Inflammatory macrophage treated with lipopolysaccharide for 1 hour (primary cell): ENCODE results near the gene BIRC5.

Experiments
- DNase-seq, 2 donors: peaks; one replicate each; pipeline ENCODE4 v3.0.0-alpha.2; 2020 to 2022

The BIRC5 gene

GRCh38 chr17:78214016-78214705 lies at the start of gene BIRC5:
Gene BIRC5, plus strand, starts transcription at chr17:78214253. Its CDS starts 64 bp downstream, at chr17:78214317.
- DNase-seq = peak; percentile 77 to 94

DNA sequence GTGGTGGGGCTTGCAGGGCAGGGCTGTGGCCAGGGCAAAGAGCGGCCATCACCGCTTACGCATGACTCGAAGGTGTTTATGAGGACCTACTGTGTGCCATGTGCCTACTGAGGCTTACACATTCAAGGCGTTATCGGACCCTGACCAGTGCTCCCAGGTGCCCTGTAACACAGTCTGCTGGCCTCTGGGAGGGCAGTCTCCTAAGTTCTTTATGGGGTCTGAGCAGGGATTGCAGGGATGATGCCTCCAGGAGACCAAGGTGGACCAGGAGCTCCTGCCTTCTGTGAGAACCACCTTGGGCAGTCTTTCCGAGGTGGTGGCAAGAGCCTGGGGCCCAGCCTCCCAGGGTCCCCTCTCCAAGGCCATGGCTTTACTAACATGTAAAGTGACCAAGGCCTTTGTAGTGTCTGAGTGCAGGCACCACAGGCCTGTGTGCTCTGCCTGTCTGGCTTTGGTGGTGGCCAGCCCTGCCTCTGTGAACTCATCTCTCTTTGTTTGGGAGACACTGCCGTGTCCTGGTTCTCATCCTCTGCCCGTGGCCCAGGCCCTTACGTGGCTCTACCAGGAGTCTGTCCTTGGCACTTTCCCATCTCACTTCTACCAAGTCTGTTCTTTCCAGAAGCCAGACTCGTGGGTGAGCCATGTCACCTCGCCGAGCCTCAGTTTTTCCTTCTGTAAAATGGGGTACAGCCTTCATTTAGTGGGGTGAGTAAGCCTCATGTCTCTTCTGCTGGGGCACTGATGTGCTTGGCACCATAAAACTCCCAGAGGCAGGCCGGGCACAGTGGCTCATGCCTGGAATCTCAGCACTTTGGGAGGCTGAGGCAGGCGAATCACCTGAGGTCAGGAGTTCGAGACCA lies 49.1 kb upstream of the BIRC5 start:
- DNase-seq = no peak

GRCh38 chr17:78166416-78166815 lies 47.6 kb upstream of the BIRC5 start:
- DNase-seq = no peak

DNA sequence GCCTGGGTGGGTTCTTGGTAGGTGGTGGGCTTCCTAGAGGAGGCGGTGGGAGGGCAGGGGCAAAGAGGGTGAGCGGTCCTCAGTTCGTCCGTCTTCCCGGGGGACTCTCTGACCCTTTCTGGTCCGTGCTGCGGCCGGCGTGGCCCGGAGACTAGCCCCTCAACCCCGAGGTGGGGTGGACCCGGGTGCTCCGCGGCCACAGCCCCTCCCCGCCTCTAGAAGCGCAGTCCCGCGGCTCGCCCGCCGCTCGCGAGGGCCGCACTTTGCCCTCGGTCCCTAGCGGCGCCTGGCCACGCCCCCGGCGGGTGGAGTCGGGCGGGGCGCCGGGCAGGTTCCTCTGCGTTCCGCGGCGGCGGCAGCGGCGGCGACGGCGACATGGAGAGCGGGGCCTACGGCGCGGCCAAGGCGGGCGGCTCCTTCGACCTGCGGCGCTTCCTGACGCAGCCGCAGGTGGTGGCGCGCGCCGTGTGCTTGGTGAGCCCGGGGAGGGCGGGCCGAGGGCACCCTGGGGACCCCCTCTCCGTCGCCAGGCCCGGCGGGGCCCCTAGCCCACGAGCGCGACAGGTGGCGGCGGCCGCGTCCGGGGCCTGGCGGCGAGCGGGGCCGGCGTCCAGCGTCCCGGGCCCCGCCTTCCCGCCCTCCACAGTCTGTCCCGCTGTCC lies 45.7 kb upstream of the BIRC5 start, which contains the start of gene SYNGR2:
Gene SYNGR2 (plus strand): TSS at position 340 of the 661 bp plus-strand sequence. CDS start 36 bp downstream, at position 376.
- peak; percentile 75 to 91 for DNase-seq

DNA sequence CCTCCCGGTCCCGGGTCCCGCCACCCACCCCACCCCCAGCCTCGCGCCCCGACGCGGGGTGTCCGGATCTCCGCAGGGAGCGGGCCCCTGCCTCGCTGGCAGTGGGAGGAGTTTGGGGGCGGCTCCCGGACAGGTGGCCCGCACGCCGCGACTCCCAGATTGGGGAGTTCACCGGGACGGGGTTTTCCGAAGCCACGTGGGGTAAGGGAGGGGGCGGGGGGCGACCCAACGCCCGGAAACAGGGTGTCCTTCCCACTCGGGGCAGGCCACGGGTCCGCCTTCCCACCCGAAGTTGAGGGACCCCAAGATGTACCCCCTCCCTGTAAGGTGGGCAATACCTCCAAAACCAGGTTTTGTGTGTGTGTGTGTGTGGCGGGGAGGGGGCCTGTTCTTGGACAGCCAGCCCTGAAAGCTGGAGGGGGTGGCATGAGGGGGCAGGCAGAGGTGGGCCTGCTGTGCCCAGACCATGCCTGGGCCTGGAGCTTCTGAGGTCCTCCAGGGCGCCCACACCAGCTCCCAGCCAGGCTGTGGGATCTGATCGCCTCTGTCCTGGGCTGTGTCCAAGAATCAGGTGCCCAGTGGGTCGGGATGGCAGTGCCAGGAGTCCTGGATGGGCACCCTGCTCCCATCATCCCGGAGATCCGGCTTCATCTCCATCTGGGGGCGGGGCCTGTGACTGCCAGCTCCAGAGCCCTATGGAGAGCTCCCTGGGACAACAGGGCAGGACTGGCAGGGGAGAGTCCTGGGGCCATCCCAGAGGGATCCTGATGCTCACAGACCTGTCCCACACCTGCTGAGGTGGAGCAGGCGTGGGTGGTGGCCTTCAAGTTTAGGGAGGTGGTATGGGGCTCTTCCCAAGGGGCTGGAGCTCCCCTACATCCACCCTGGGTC lies 44.9 kb upstream of the BIRC5 start:
- peak; percentile 20 to 28 for DNase-seq

- peak; percentile 50 to 55 for DNase-seq
Observed at GRCh38 chr17:78170692-78171590, 43.1 kb upstream of the BIRC5 start.

DNA sequence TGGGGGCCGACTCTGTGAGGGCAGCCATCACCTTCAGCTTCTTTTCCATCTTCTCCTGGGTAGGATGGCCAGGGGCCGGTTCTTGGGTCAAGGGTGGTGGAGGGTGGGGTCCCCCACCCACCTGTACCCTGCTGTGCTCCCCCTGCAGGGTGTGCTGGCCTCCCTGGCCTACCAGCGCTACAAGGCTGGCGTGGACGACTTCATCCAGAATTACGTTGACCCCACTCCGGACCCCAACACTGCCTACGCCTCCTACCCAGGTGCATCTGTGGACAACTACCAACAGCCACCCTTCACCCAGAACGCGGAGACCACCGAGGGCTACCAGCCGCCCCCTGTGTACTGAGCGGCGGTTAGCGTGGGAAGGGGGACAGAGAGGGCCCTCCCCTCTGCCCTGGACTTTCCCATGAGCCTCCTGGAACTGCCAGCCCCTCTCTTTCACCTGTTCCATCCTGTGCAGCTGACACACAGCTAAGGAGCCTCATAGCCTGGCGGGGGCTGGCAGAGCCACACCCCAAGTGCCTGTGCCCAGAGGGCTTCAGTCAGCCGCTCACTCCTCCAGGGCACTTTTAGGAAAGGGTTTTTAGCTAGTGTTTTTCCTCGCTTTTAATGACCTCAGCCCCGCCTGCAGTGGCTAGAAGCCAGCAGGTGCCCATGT lies 42.3 kb upstream of the BIRC5 start:
- peak in 1 of 2 donors; percentile 24 for DNase-seq

GRCh38 chr17:78172249-78173051 lies 41.6 kb upstream of the BIRC5 start:
- peak; percentile 63 to 73 for DNase-seq

GRCh38 chr17:78173097-78173715 lies 40.8 kb upstream of the BIRC5 start:
- DNase-seq = peak; percentile 46 to 76

GRCh38 chr17:78174346-78174869 lies 39.6 kb upstream of the BIRC5 start:
- DNase-seq = peak; percentile 78 to 79

GRCh38 chr17:78174870-78175642 lies 39.0 kb upstream of the BIRC5 start:
- DNase-seq = no peak

DNA sequence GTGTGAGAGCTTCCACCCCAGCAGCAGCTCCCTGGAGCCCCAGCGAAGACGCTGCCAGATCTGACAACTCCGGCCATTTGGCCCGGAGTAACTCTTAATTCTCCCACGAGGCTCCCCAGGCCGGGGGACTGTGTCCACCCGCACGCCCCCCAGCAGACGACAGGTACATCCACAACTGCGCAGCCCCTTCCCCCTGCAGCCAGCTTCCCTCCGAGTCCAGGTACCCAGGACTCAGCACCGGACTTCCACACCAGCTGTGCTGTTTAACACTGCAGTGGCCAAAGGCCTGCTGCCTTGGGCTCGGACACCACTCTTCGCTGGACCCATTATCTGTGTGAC lies 38.4 kb upstream of the BIRC5 start:
- DNase-seq = no peak

- peak; percentile 46 to 78 for DNase-seq
Observed at GRCh38 chr17:78176548-78177025, 37.5 kb upstream of the BIRC5 start.

DNA sequence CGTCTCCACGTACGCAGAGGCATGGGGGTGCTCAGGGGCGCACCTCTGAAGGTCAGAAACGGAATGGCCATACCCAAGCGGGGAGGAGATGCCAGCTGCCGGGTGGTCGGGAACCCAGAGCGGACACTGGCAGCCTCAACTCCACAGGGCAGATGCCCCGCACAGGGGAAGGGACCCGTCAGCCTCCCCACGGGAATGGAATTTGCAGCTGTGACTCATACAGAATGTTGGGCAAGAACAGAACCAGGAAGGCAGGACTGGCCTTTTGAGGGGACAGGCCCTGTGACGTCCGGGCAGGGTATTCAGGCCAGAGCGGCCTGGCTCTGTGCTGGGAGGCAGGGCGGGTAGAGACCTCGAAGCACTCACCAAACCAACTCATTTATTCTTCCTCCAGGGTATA lies 34.7 kb upstream of the BIRC5 start:
- peak; percentile 71 for DNase-seq

GRCh38 chr17:78180083-78180482 lies 34.0 kb upstream of the BIRC5 start:
- DNase-seq = no peak

DNA sequence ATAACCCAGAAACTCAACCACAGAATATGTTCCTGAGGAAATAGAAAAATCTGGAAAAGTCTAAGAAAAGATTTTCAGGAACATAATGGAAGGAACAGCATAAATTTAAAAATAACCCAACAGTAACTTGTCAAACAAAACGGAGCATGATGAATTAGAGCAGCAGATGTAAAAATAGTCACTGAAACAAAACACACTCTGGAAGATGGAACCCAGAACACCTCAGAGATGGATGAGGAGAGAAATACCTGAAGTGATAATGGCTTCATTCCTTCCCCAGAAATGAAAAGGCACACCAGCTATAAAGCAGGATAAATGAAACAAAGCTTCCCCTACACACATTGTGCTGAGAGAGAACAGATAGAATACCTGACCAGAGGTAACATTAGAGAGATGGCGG lies 33.5 kb upstream of the BIRC5 start:
- DNase-seq = no peak

DNA sequence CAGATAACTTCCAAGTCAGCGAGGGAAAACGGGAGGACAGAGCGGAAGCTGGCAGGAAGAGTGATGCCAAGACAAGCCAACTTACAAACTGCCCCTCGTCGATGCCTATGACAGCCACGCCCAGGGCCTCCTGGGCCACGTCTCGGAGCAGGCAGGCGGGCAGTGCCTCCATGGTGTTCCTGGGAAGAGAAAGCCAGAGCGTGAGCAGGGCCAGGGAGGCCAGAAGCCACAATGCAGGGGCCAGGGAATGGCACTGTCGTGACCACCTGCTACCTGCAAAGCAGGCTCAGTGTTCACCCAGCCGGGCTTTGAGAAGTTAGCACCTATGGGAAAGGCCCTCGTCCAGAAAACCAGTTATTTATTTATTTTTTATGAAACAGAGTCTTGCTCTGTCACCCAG lies 31.5 kb upstream of the BIRC5 start:
- DNase-seq = no peak

DNA sequence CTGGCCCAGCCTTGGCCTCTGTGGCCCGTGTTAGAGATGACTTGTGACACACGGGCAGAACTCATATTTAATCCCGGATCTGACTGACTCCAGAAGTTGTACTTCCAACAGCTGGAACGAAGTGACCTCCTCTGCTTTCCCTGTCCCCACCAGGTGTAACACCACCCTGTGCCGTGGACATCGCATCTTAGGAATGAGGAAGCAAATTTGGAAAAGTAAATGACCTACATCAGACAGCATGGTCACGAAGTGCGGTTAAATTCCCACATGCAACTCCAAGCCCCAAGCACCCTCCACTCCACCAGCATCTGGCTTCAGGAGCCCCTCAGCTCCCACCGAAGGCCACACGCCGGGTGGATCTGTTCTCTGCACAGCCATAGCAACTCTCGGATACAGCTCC lies 30.1 kb upstream of the BIRC5 start:
- no peak for DNase-seq
